GM12878 (cell line): ENCODE measurements around the gene TRAPPC3L. TPM values are rescaled to one million over a fixed set of nuclear protein-coding genes. Genes with fewer than 3 reads are reported as not detected.

Source experiments
- ATAC-seq: fragments of 200-7000 bp; cut with Tn5 transposase; 3 replicates; pipeline ENCODE4 v1.9.1; 2020; ENCODE audit warnings: mild to moderate bottlenecking, moderate library complexity
- BruUV-seq: library from RNA; stranded (reverse); fragments of 400-500 nt; replicated peaks from 2 replicates; lab custom pipeline; 2021; lab: Mats Ljungman, UMichigan
- CTCF ChIA-PET: fragments of 300-600 bp; sonication (Branson Sonifier 250); formaldehyde crosslinking; extraction: SDS; loops from one replicate; lab custom pipeline; 2021; ENCODE audit warnings: inconsistent platforms; lab: Yijun Ruan, JAX
- POLR2A ChIA-PET: fragments of 350-600 bp; formaldehyde crosslinking; extraction: SDS; loops from one replicate; lab custom pipeline; 2021; ENCODE audit warnings: inconsistent platforms; lab: Charles Lee
- RAD21 ChIA-PET: fragments of 300-600 bp; sonication (Branson Sonifier 250); formaldehyde crosslinking; loops from one replicate; lab custom pipeline; 2023; ENCODE audit warnings: antibody characterized with exemption; ENCODE audit not compliant: unreplicated experiment; lab: Charles Lee
- SMC1A ChIA-PET: fragments of 300-600 bp; sonication (Branson Sonifier 250); formaldehyde crosslinking; loops from one replicate; lab custom pipeline; 2023; ENCODE audit not compliant: unreplicated experiment, uncharacterized antibody; lab: Charles Lee
- DNase-seq: peaks from one replicate; pipeline ENCODE4 v3.0.0-alpha.2; 2011; ENCODE audit warnings: low read depth, low spot score
- FAIRE-seq: peaks from 3 replicates; lab custom pipeline; 2011; peaks lifted over from hg19 to GRCh38; lab: Jason Lieb, UNC
- H2AFZ ChIP-seq: 2 replicates; pipeline ENCODE4 v1.6.0; 2011; ENCODE audit warnings: low read depth, low read length, control low read depth; ENCODE audit not compliant: control insufficient read depth
- H3K27ac ChIP-seq: 2 replicates; pipeline ENCODE4 v1.5.1; 2011; ENCODE audit warnings: control low read depth; ENCODE audit not compliant: control insufficient read depth, insufficient read depth
- H3K27me3 ChIP-seq, 2 experiments: replicated peaks in 1 of 2; 2 replicates each; pipeline versions ENCODE4 v1.6.0 to v1.6.1; 2011; ENCODE audit warnings: low read length in 1 of 2; ENCODE audit not compliant: control insufficient read depth in 2 of 2, insufficient read depth in 2 of 2
- H3K36me3 ChIP-seq, 2 experiments: 2 replicates each; pipeline ENCODE4 v1.5.1; 2011; ENCODE audit warnings: low read length in 1 of 2; ENCODE audit not compliant: control insufficient read depth in 2 of 2, insufficient read depth in 2 of 2
- H3K4me1 ChIP-seq: 2 replicates; pipeline ENCODE4 v1.6.1; 2011; ENCODE audit warnings: mild to moderate bottlenecking, low read length, moderate library complexity, mixed read lengths; ENCODE audit not compliant: control insufficient read depth, insufficient read depth
- H3K4me2 ChIP-seq: 2 replicates; pipeline ENCODE4 v1.6.0; 2011; ENCODE audit warnings: control low read depth; ENCODE audit not compliant: control insufficient read depth, insufficient read depth
- H3K4me3 ChIP-seq: fragments of 200-600 bp; sonication (generic); 2 replicates; pipeline ENCODE4 v1.5.1; 2016
- H3K79me2 ChIP-seq: 2 replicates; pipeline ENCODE4 v1.6.0; 2011; ENCODE audit warnings: low read length; ENCODE audit not compliant: control insufficient read depth, insufficient read depth
- H3K9ac ChIP-seq: 2 replicates; pipeline ENCODE4 v1.8.0; 2011; ENCODE audit warnings: low read length, control low read depth, mixed read lengths; ENCODE audit not compliant: control insufficient read depth, insufficient read depth
- H3K9me3 ChIP-seq: replicated peaks from 3 replicates; pipeline ENCODE4 v1.5.1; 2011; ENCODE audit warnings: mild to moderate bottlenecking, low read length; ENCODE audit not compliant: control insufficient read depth, insufficient read depth
- H4K20me1 ChIP-seq: 2 replicates; pipeline ENCODE4 v1.6.0; 2011; ENCODE audit not compliant: control insufficient read depth, insufficient read depth
- BACH1 ChIP-seq: fragments of 450-650 bp; IDR thresholded peaks from 2 replicates; pipeline ENCODE4 v1.6.1; 2017; ENCODE audit warnings: mild to moderate bottlenecking, borderline replicate concordance
- HSF1 ChIP-seq: fragments of 150-350 bp; IDR thresholded peaks from 2 replicates; pipeline ENCODE4 v1.6.1; 2014; ENCODE audit warnings: mild to moderate bottlenecking, low read depth, low read length
- IRF4 ChIP-seq: IDR thresholded peaks from 2 replicates; pipeline ENCODE4 v1.6.1; 2011; ENCODE audit warnings: low read depth, low read length
- MXI1 ChIP-seq: fragments of 150-350 bp; IDR thresholded peaks from 2 replicates; pipeline ENCODE4 v1.6.1; 2011; ENCODE audit warnings: low read depth, mild to moderate bottlenecking, inconsistent platforms, low read length, improper control_type of control experiment
- NFYB ChIP-seq: IDR thresholded peaks from 2 replicates; pipeline ENCODE4 v1.6.1; 2011; ENCODE audit warnings: low read depth, mild to moderate bottlenecking, low read length, improper control_type of control experiment, moderate library complexity; ENCODE audit not compliant: insufficient read depth
- NKRF ChIP-seq: fragments of 450-650 bp; conservative IDR thresholded peaks from 2 replicates; pipeline ENCODE4 v1.6.1; 2017; ENCODE audit warnings: mild to moderate bottlenecking, moderate library complexity
- PBX3 ChIP-seq: IDR thresholded peaks from 2 replicates; pipeline ENCODE4 v1.6.1; 2011; ENCODE audit warnings: mild to moderate bottlenecking, low read depth, low read length, moderate library complexity; ENCODE audit not compliant: insufficient replicate concordance
- RELB ChIP-seq: fragments of 450-650 bp; IDR thresholded peaks from 2 replicates; pipeline ENCODE4 v1.6.1; 2017; ENCODE audit warnings: low read depth, mild to moderate bottlenecking, moderate library complexity
- SIN3A ChIP-seq: IDR thresholded peaks from 2 replicates; pipeline ENCODE4 v1.6.1; 2012; ENCODE audit warnings: low read depth, low read length, improper control_type of control experiment
- SIX5 ChIP-seq: IDR thresholded peaks from 2 replicates; pipeline ENCODE4 v1.6.1; 2011; ENCODE audit warnings: mild to moderate bottlenecking, low read depth, low read length, moderate library complexity; ENCODE audit not compliant: severe bottlenecking
- SPI1 ChIP-seq: IDR thresholded peaks from 2 replicates; pipeline ENCODE4 v1.6.1; 2011; ENCODE audit warnings: low read depth, mild to moderate bottlenecking, low read length, moderate library complexity, borderline replicate concordance; ENCODE audit not compliant: insufficient read depth
- SREBF2 ChIP-seq: IDR thresholded peaks from 2 replicates; pipeline ENCODE4 v1.6.1; 2012; ENCODE audit warnings: mild to moderate bottlenecking, low read length
- STAT1 ChIP-seq: fragments of 450-650 bp; conservative IDR thresholded peaks from 2 replicates; pipeline ENCODE4 v1.6.1; 2014; ENCODE audit warnings: antibody characterized with exemption, mild to moderate bottlenecking
- YY1 ChIP-seq: IDR thresholded peaks from 2 replicates; pipeline ENCODE4 v1.6.1; 2011; ENCODE audit warnings: low read depth, mild to moderate bottlenecking, low read length
- ZBTB11 ChIP-seq: fragments of 450-650 bp; formaldehyde crosslinking; IDR thresholded peaks from 2 replicates; pipeline ENCODE4 v1.5.0; 2022; ENCODE audit warnings: mild to moderate bottlenecking, missing genetic modification characterization
- WGBS: methylation state at CpG from one replicate; pipeline ENCODE4 v1.1.6; 2016; ENCODE audit warnings: low lambda C conversion rate; ENCODE audit not compliant: insufficient replicate concordance, insufficient coverage; ENCODE audit errors: missing lambda C conversion rate; 5-methylcytosine and 5-hydroxymethylcytosine counted together
- in situ Hi-C: fragments of 300-500 bp; cut with MboI; formaldehyde crosslinking; loops from 9 replicates; pipeline ENCODE4 v1.14.3; 2018; ENCODE audit warnings: mixed read lengths
- intact Hi-C: fragments of 100-400 bp; cut with micrococcal nuclease; formaldehyde crosslinking; loops from one replicate; pipeline ENCODE4 v1.14.2; 2022; ENCODE audit not compliant: unreplicated experiment
- polyA plus RNA-seq, 11 experiments: library from polyadenylated mRNA; depleted of rRNA in 4 of 11; unstranded in 6 of 11; stranded (reverse) in 5 of 11; fragments of >200 nt; fragmentation: Nextera tagmentation in 4 of 11; fragmentation: Illumina TruSeq in 1 of 11; extraction: Ambion mirVana in 4 of 11; extraction: Trizol in 1 of 11; gene quantifications; 1 replicate in 1 of 11; 2 replicates in 10 of 11; pipeline versions ENCODE4 v1.2.1 to v1.2.3, GENCODE V29; 2011 to 2016; ENCODE audit warnings: inconsistent platforms in 2 of 11, missing spikeins in 2 of 11, low read depth in 1 of 11
- total RNA-seq, 4 experiments: library from RNA; depleted of rRNA in 3 of 4; stranded (reverse); fragments of >200 nt in 3 of 4; fragmentation: Illumina TruSeq in 1 of 4; extraction: Trizol in 1 of 4; gene quantifications; 2 replicates each; pipeline versions ENCODE4 v1.2.1 to v1.2.3, GENCODE V29; 2013 to 2021

TRAPPC3L gene
- total and polyA plus RNA-seq, 10 of the 15 experiments (the other 5 are each of a cell fraction or from before 2014, with no cell fraction given): not detected

- no peak for ATAC-seq
- Histone ChIP-seq H3K4me2 (no peak overlapping the region), H4K20me1 (no peaks in the 10 kb centered on the region), H2AFZ (no peak overlapping the region), H3K36me3 (no peaks in the 10 kb centered on the region), H3K27ac (no peak overlapping the region), H3K4me3 (no peak overlapping the region), H3K27me3 (no peaks in the 10 kb centered on the region; a peak in 1 of 4 replicates), H3K9ac (no peak overlapping the region), H3K79me2 (no peaks in the 10 kb centered on the region), H3K4me1 (peaks cover 10% of the 10 kb centered on the region), H3K9me3 (no peaks in the 10 kb centered on the region)
- ChIA-PET RAD21 (no interaction called here), SMC1A (interaction anchor here (0.7 to 1.4 kb wide), 2 partner anchors 19 to 91 kb away, joined by 3 to 4 read pairs; no protein-coding TSS in a partner anchor), CTCF (interaction anchor here (0.8 to 4.3 kb wide), 4 partner anchors 21 to 164 kb away, joined by 3 to 25 read pairs (median 5); no protein-coding TSS in a partner anchor), POLR2A (no interaction called here)
- FAIRE-seq: no peak
- no peak for DNase-seq
- no TSS peak for BruUV-seq
- intact Hi-C loops: no loop called here
- 98% methylated on average over 2 of the region's 2 CpGs for WGBS
- in situ Hi-C loops: no loop called here
- no peak for TF ChIP-seq NFYB
- no peak for TF ChIP-seq NKRF
- no peak for TF ChIP-seq BACH1
- TF ChIP-seq HSF1: no peak
- no peak for TF ChIP-seq SIX5
- TF ChIP-seq RELB: no peak
- no peak for TF ChIP-seq SREBF2
- no peak for TF ChIP-seq IRF4
- no peak for TF ChIP-seq MXI1
- TF ChIP-seq ZBTB11 (CRISPR knock-in tag): no peak
- no peak for TF ChIP-seq STAT1
- TF ChIP-seq YY1: no peak
- no peak for TF ChIP-seq SPI1
- no peak for TF ChIP-seq PBX3
- no peak for TF ChIP-seq SIN3A
Observed at GRCh38 chr6:116452531-116452930, 93.0 kb downstream of the TRAPPC3L start.
